GM12875 (cell line): ENCODE data around the gene SMIM15.

Source experiments
- H3K4me3 ChIP-seq: one replicate; pipeline ENCODE4 v1.5.1; 2011; ENCODE audit warnings: low read depth, low read length, control low read depth
- CTCF ChIP-seq: IDR thresholded peaks from 2 replicates; pipeline ENCODE4 v1.5.1; 2011; ENCODE audit warnings: low read depth, mild to moderate bottlenecking, control low read depth, inconsistent platforms, low read length, moderate library complexity, borderline replicate concordance; ENCODE audit not compliant: insufficient read depth

The SMIM15 gene

GRCh38 chr5:61160497-61160896 lies 1.8 kb downstream of the SMIM15 start:
- no peak overlapping the region for H3K4me3 ChIP-seq
- no peak for TF ChIP-seq CTCF

GRCh38 chr5:61159836-61160235 lies 2.4 kb downstream of the SMIM15 start:
- no peak overlapping the region for H3K4me3 ChIP-seq
- TF ChIP-seq CTCF, result no peak

- H3K4me3 ChIP-seq, result no peak overlapping the region
Observed at GRCh38 chr5:61159070-61159469, 3.2 kb downstream of the SMIM15 start.

GRCh38 chr5:61151893-61152292 lies 10.4 kb downstream of the SMIM15 start:
- no peak for TF ChIP-seq CTCF
- no peak overlapping the region for H3K4me3 ChIP-seq

More at GRCh38 chr5:61159070-61159469, 3.2 kb downstream of the SMIM15 start:
- TF ChIP-seq CTCF, result no peak

GRCh38 chr5:61148515-61148914 lies 13.8 kb downstream of the SMIM15 start:
- TF ChIP-seq CTCF, result no peak

GRCh38 chr5:61142811-61143210 lies 19.5 kb downstream of the SMIM15 start:
- no peak for TF ChIP-seq CTCF
- H3K4me3 ChIP-seq, result no peak overlapping the region

More at GRCh38 chr5:61148515-61148914, 13.8 kb downstream of the SMIM15 start:
- no peak overlapping the region for H3K4me3 ChIP-seq

- TF ChIP-seq CTCF, result no peak
- no peak overlapping the region for H3K4me3 ChIP-seq
Observed at GRCh38 chr5:61142391-61142790, 19.9 kb downstream of the SMIM15 start.
